HG03442 (cell line): ENCODE data around the gene FDPS.
"Not testable (repeated sequence)": the region's sequence is repeated elsewhere in the genome, so short reads cannot be mapped to it uniquely, and the experiment has no call there.

Experiments used
- ATAC-seq: cut with Tn5 transposase; IDR thresholded peaks from one replicate; pipeline ENCODE4 v1.9.1; 2021; ENCODE audit warnings: mild to moderate bottlenecking, moderate library complexity; ENCODE audit not compliant: unreplicated experiment

Gene FDPS

DNA sequence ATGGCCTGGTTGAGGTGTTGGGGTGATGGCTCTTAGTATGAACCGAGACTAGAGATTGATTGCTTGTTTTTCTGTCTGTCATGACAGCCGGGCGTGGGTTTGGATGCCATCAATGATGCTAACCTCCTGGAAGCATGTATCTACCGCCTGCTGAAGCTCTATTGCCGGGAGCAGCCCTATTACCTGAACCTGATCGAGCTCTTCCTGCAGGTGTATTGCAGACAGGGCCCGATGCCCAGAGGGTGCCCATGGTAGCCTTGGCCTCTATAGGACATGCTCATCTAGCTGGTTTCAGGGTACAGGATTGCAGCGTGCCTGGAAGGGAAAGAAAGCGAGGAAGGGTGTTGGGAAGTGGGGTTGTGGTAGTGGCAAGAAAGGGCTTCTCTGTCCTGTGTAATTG, 9.4 kb downstream of the FDPS start:
- no peak for ATAC-seq

DNA sequence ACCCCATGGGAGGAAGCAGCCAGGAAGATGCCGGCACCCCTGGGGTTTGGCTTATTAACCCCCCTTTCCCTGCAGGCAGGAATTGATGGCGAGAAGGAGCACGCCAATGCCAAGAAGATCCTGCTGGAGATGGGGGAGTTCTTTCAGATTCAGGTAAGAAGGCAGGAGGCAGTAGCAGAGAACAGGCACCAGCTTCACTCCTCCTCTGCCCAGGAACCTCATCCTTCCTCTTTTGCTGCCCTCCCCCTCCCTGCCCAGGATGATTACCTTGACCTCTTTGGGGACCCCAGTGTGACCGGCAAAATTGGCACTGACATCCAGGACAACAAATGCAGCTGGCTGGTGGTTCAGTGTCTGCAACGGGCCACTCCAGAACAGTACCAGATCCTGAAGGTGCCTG, 10.9 kb downstream of the FDPS start:
- ATAC-seq, result no peak

DNA sequence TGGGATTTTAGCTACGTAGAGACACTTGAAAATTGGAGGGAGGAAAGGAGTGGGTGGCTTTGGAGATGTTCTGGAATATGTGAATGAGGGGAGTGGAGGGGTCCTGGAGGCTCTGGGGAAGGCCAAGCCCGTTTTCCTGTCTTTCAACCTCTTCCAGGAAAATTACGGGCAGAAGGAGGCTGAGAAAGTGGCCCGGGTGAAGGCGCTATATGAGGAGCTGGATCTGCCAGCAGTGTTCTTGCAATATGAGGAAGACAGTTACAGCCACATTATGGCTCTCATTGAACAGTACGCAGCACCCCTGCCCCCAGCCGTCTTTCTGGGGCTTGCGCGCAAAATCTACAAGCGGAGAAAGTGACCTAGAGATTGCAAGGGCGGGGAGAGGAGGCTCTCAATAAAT, 11.6 kb downstream of the FDPS start:
- ATAC-seq, result no peak

DNA sequence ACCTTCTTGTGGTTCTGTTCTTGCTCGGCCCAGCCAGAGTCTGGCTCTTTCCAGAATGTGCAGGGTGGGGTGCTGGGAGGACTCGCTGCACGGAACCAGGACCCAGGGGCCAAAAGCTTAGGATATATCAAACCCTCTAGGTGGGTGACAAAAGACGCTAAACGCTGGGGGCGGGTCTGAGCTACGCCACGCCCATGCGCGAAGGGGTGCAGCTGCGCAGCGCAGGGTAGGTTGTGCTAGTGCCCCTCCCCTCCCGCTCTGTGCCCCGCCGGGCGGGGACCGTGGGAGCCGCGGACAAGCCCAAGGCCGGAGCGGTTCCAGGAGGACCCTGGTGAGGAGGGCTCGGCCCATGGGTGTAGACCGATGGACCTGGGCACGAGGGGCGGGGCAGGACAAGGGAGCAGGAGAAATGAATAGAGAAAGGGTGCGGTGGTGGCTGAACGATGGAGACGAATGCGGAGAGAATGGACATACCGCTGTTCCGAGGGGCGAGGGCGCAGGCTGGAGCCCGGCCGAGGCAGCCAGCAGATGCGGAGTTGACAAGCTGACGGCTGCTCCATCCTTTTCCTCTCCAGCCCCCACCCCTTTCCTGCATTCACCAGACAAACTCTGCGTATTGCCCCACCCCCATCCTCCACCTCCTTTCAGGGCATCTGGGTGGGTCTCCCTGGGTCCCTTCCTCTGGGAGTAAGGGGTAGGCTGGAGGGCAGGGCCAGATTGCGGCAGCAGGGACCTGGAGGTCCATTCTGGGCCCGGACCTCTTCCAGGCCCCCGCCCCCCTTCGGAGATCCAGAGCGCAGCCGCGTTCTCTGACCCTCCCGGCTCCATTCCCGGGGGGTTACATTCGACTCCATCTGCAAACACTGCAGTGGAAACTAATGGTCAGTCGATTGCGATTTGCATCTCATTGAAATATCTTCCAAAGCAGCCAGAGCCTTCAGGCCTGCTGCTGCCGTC, 12.3 kb downstream of the FDPS start, which contains the start of gene RUSC1:
Gene RUSC1 (plus strand): TSS at position 234 of the 957 bp plus-strand sequence. CDS start 880 bp downstream, outside the sequence.
- ATAC-seq, result no peak

DNA sequence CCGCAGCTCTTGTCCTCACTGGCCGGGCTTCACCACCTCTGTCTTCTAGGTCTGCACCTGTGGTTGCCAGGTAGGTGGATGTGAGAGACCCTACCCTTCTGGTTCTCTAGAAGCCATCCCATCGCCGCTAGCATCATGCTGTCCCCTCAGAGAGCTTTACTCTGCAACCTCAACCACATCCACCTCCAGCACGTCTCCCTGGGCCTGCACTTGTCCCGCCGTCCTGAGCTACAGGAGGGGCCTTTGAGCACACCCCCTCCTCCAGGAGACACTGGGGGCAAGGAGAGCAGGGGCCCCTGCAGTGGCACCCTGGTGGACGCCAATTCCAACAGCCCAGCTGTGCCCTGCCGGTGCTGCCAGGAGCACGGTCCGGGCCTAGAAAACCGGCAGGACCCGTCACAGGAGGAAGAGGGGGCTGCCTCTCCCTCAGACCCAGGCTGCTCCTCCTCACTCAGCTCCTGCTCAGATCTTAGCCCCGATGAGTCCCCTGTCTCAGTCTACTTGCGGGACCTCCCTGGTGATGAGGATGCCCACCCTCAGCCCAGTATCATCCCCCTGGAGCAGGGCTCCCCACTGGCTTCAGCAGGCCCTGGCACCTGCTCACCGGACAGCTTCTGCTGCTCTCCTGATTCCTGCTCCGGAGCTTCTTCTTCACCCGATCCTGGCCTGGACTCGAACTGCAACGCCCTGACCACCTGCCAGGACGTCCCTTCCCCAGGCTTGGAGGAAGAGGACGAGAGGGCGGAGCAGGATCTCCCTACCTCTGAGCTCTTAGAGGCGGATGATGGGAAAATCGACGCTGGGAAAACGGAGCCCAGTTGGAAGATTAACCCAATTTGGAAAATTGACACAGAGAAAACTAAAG, 13.2 kb downstream of the FDPS start:
- ATAC-seq, result no peak

DNA sequence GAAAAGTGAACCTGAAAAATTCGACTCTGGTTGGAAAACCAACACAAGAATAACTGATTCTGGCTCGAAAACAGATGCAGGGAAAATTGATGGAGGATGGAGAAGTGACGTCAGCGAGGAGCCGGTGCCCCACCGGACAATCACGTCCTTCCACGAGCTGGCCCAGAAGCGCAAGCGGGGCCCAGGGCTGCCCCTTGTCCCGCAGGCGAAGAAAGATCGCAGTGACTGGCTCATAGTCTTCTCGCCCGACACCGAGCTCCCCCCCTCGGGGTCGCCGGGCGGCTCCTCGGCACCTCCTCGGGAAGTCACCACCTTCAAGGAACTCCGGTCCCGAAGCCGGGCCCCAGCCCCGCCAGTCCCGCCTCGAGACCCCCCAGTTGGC, 13.9 kb downstream of the FDPS start:
- no peak for ATAC-seq

DNA sequence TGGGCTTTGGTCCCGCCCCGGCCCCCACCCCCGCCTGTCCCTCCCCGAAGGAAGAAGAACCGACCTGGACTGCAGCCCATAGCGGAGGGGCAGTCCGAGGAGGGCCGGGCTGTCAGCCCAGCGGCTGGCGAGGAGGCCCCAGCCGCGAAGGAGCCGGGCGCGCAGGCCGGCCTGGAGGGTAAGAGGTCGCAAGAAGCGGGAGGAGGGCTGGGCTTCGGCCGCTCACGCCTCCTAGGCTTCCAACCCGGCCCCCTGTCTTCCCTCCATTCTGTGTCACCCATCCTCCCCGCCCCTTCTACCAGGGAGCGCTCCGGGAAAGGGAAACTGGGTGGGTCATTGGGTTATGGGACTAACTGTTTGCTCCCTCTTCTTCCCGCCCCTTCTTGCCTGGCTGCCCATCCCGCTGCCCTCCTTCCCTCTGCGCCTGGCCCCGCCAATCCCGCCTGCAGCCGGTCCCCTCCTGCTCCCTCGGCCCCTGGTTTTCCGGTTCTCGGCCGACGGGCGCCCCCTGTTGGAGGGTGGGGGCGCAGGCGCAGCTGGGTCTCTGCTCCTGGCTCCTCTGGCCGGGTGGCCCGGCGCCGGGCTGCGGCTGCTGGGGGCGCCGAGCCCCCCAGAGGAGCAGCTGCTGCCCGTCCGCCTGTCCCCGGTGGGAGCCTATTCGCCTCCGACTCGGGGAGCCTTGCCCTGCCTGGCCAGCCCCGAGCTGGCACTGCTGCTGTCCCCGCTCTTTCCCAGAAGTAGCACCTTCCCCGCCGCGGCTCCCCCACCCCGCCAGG, 14.5 kb downstream of the FDPS start:
- ATAC-seq, result peak; percentile 40

DNA sequence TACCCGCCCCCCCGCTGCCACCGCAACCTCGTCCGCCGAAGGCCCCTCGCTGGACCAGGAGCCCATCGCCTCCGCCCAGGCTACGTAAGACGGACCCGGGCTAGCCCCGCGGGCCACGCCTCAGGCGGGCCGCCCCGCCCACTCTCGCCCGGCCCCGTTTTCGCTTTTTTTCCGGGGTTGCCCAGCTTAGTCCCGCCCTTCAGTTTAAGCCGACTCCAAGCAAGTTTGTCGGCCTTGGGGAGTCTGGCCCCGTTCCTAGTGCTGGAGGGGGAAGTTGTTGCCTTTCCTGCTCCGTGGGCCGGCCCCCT, 15.0 kb downstream of the FDPS start:
- peak; percentile 36 for ATAC-seq

DNA sequence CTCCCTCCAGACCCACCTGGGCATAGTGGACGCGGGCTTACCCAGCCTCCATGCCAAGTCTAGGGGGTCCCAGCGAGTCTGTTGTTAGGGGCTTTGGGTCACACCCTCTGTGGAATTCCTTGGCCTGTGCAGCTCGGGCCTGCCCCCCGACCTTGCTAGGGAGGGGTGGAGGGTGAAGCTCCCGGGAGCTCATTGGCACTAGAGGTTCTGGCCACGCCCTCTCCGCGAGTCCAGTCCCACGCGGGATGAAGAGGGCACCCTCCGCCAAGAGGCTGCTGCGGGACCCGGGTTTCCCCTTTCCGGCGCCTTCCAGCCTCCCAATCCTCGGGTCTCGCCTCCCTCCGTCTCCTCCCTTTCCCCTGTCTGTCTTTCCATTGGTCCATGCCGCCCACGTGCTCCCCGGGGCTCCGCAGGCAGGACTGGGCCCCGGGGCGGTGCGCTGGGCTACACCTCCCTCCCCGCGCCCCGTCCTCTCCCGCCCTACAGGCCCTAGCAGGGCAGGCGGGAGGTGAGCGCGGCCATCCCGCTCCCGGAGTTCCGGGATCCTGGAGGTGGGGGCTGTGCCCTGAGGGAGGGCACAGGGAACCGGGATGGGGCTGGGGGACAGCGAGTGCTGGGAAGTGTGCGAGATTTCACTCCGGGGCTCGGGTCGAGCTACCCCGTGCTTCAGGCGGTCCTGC, 15.5 kb downstream of the FDPS start:
- peak; percentile 54 for ATAC-seq

DNA sequence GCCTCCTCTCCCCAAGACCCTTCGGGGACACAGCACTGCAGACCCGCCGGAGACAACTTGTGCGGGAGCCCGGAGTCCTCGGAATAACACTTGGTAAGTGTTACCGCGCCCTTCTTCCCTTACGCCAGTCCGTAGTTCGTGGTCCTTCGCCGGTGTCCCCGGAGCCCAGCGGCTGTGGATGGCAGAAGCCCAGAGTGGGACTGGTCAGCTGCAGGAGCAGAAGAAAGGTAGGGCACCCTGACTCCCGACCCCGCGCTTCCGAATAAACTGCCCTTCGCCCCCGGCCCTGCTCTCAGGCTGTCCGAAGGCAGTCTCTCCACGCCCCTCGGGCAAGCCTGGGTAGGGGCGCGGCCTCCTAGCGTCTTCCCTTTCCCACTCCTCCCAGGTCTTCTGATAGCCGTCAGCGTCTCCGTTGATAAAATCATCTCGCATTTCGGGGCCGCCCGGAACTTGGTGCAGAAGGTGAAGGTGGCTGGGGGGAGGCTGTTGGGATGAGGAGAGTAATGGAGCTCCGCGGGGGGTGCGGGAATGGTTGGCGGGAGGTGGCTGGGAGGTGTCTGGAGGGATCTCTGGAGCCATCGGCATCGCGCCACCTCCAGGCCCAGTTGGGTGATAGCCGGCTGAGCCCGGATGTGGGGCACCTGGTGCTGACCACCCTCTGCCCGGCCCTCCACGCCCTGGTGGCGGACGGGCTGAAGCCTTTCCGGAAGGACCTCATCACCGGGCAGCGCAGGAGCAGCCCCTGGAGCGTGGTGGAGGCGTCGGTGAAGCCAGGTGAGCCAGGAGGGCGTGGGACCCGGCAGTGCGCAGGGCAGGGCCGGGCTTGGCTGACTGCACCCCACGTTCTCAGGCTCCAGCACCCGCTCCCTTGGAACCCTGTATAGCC, 16.3 kb downstream of the FDPS start:
- ATAC-seq, result no peak

DNA sequence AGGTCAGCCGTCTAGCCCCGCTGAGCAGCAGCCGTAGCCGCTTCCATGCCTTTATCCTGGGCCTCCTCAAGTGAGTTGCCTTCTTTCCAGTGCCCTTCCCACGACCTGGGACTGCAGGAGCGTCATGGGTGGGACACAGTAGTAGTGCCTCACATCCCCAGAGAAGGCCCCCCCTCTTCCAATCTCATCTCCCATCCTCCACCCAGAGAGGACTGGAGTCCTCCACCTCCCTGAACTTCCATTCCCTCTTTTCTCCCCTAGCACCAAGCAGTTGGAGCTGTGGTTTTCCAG, 16.9 kb downstream of the FDPS start:
- no peak for ATAC-seq

DNA sequence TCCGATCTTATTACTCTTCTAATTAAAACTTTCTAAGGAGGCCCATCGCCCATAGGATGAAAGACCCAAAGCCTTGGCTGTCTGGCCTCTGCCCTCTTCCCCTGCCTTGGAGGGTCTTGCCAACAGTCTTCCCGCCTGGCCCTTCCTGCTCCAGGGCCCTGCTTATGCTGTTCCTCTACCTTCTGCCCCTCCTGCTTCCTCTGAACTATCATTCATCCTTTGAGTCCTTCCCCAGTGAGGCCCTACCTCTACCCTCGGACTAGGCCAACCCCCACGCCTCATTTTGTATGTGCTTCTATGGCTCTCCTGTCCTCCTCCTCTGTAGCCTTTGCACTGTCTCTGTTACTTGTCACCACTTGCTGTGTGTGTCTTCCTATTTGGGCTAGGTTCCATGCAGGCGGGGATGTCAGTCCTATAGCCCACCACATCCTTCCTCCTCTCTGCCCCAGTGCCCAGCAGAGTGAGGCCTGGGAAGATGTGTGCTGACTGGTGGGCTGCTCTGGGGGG, 17.4 kb downstream of the FDPS start:
- ATAC-seq, result no peak

DNA sequence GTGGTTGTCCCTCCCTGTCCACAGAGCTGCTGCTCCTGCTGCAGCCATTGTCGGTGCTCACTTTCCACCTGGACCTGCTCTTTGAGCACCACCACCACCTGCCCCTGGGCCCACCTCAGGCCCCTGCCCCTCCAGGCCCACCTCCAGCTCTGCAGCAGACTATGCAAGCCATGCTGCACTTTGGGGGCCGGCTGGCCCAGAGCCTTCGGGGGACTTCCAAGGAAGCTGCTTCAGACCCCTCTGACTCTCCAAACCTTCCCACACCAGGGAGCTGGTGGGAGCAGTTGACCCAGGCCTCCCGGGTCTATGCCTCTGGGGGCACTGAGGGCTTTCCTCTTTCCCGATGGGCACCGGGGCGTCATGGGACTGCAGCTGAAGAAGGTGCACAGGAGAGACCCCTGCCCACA, 18.0 kb downstream of the FDPS start:
- ATAC-seq, result no peak

DNA sequence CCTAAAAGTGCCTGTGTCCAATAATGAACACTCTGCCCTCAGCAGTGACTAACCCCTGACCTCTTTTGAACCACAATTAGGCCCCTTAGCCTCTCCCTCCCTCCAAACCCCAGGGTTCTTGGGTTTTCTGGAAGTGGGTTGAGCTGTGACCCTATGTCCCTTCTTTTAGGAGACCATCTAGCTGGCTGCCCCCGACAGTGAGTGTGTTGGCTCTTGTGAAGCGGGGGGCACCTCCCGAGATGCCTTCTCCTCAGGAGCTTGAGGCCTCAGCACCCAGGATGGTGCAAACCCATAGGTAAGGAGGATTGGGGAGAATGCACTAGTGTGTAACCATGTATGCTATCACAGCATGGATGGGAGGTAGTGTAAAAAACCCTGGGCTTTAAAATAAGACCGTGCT, 19.3 kb downstream of the FDPS start:
- no peak for ATAC-seq

DNA sequence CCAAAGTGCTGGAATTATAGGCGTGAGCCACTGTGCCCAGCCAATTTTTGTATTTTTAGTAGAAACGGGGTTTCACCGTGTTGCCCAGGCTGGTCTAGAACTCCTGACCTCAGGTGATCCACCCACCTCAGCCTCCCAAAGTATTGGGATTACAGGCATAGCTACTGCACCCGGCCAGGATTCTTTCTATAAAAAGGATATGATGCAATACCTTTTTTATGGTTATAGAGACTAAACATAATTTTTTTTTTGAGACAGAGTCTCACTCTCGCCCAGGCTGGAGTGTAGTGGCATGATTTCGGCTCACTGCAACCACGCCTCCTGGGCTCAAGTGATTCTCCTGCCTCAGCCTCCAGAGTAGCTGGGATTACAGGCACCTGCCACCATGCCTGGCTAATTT, 20.2 kb downstream of the FDPS start:
- ATAC-seq, result not testable (repeated sequence)

DNA sequence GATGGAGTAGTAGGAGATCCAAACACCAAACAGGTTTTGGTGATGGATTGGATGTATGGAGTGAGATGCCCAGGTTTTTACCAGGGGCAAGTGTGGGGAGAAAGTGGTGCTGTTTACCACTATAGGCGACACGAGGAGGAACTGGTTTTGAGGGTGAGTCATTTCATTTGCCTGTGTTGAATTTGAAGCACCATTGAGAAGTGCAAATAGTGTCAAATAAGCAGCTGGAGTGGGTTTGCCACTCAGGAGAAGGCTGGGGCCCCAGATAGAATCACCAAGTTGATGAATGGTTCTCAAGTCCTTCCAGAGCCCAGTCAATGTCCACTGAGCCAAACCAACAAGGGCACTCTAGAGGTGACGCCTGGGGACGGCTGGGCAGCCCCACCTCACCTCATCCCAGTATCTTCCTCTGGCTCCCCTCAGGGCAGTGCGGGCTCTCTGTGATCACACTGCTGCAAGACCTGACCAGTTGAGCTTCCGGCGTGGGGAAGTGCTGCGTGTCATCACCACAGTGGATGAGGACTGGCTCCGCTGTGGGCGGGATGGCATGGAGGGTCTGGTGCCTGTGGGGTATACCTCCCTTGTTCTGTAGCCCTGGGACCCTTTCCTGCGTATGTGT, 21.4 kb downstream of the FDPS start:
- no peak for ATAC-seq

DNA sequence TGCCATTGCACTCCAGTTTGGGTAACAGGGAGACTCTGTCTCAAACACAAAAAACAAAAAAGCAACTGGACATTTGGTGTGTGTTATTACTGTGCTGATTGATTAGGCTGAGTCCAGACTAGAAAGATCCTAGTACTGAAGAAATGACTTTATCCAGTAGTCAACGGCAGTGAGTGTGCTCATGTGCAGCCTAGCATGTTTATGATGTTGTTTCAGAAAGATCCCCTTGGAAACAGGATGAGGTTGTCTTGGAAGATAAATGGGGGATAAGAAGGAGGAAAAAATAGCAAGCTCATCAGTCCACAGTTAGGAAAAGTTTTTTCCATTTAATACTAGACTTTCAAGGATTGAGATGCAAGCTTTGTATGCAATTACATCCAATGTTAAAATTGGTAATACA, 26.3 kb downstream of the FDPS start:
- ATAC-seq, result no peak

DNA sequence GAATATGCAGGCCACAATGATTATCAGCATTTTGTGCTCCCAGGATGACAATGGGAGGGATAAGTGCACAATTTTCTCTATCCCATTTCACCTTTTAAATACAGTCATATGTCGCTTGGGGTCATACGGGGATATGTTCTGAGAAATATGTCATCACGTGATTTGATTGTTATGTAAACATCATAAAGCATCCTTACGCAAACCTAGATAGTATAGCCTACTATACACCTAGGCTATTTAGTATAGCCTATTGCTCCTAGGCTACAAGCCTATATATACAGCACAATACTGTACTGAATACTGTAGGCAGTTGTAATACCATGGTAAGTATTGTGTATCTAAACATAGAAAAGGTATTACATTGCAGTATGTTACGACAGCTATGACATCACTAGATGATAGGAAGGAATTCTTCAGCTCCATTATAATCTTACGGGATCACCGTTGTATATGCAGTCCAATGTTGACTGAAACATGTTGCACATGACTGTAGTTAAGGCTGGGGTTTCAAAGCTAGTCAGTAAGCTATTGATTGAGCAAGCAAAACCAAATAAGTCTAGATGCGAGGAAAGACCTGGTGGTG, 30.9 kb downstream of the FDPS start:
- ATAC-seq, result no peak

DNA sequence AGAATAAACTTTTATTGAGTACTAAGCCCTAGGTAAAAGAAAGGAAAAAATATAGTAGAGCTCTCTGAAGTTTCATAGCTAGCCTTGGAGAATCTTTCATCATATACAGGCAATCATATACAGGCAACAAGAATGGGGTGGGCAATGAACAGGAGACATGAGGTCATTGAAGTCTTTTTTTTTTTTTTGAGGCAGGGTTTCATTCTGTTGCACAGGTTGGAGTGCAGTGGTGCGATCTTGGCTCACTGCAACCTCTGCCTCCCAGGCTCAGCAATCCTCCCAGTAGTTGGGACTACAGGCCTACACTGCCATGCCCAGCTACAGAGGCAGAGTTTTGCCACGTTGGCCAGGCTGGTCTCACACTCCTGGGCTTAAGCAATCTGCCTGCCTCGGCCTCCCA, 34.2 kb downstream of the FDPS start:
- ATAC-seq, result no peak
